GM18511 (cell line): ENCODE data around the gene LRRC72.
"Not testable (repeated sequence)": the region's sequence is repeated elsewhere in the genome, so short reads cannot be mapped to it uniquely, and the experiment has no call there.

Source experiments
- ATAC-seq: cut with Tn5 transposase; IDR thresholded peaks from one replicate; pipeline ENCODE4 v1.9.1; 2021; ENCODE audit warnings: mild to moderate bottlenecking, moderate library complexity; ENCODE audit not compliant: unreplicated experiment

The LRRC72 gene

GRCh38 chr7:16526742-16527540, at the start of gene LRRC72:
Gene LRRC72, plus strand, starts transcription at chr7:16526825. Its CDS starts 128 bp downstream, at chr7:16526953.
- ATAC-seq: no peak

- no peak for ATAC-seq
Observed at GRCh38 chr7:16479161-16479560, 47.5 kb upstream of the LRRC72 start.

GRCh38 chr7:16479591-16479990, 47.0 kb upstream of the LRRC72 start:
- ATAC-seq: no peak

- no peak for ATAC-seq
Observed at GRCh38 chr7:16484453-16485158, 42.0 kb upstream of the LRRC72 start.

GRCh38 chr7:16491148-16491547, 35.5 kb upstream of the LRRC72 start:
- ATAC-seq: no peak

GRCh38 chr7:16492513-16493062, 34.0 kb upstream of the LRRC72 start:
- ATAC-seq: no peak

- ATAC-seq: no peak
Observed at GRCh38 chr7:16493266-16493665, 33.4 kb upstream of the LRRC72 start.

GRCh38 chr7:16494551-16494950, 32.1 kb upstream of the LRRC72 start:
- ATAC-seq: no peak

- no peak for ATAC-seq
Observed at GRCh38 chr7:16494955-16495719, 31.5 kb upstream of the LRRC72 start.

- no peak for ATAC-seq
Observed at GRCh38 chr7:16498122-16498521, 28.5 kb upstream of the LRRC72 start.

GRCh38 chr7:16502303-16502702, 24.3 kb upstream of the LRRC72 start:
- ATAC-seq: no peak

- no peak for ATAC-seq
Observed at GRCh38 chr7:16504019-16504418, 22.6 kb upstream of the LRRC72 start.

- ATAC-seq: not testable (repeated sequence)
Observed at GRCh38 chr7:16506422-16506821, 20.2 kb upstream of the LRRC72 start.

GRCh38 chr7:16509829-16510228, 16.8 kb upstream of the LRRC72 start:
- no peak for ATAC-seq

- ATAC-seq: no peak
Observed at GRCh38 chr7:16511314-16511713, 15.3 kb upstream of the LRRC72 start.

- ATAC-seq: no peak
Observed at GRCh38 chr7:16512097-16512496, 14.5 kb upstream of the LRRC72 start.

GRCh38 chr7:16514271-16514670, 12.4 kb upstream of the LRRC72 start:
- no peak for ATAC-seq

GRCh38 chr7:16514729-16515128, 11.9 kb upstream of the LRRC72 start:
- no peak for ATAC-seq

GRCh38 chr7:16515785-16516685, 10.6 kb upstream of the LRRC72 start:
- peak; percentile 59 for ATAC-seq

GRCh38 chr7:16519985-16520384, 6.6 kb upstream of the LRRC72 start:
- ATAC-seq: not testable (repeated sequence)
